AG10803 (cell line): ENCODE data around the gene RALBP1.

Source experiments
- DNase-seq: peaks from one replicate; pipeline ENCODE4 v3.0.0; 2010; ENCODE audit warnings: low read depth
- H3K4me3 ChIP-seq: 2 replicates; pipeline ENCODE4 v1.5.1; 2011; ENCODE audit warnings: mild to moderate bottlenecking, low read length, control low read depth
- CTCF ChIP-seq: conservative IDR thresholded peaks from 2 replicates; pipeline ENCODE4 v1.5.1; 2011; ENCODE audit warnings: mild to moderate bottlenecking, low read length, control low read depth, inconsistent platforms

Gene RALBP1

GRCh38 chr18:9549405-9549804 lies 74.1 kb downstream of the RALBP1 start:
- no peak overlapping the region for H3K4me3 ChIP-seq
- TF ChIP-seq CTCF: no peak
- DNase-seq: no peak

- DNase-seq: no peak
- H3K4me3 ChIP-seq: no peak overlapping the region
- TF ChIP-seq CTCF: no peak
Observed at GRCh38 chr18:9550429-9550828, 75.1 kb downstream of the RALBP1 start.

DNA sequence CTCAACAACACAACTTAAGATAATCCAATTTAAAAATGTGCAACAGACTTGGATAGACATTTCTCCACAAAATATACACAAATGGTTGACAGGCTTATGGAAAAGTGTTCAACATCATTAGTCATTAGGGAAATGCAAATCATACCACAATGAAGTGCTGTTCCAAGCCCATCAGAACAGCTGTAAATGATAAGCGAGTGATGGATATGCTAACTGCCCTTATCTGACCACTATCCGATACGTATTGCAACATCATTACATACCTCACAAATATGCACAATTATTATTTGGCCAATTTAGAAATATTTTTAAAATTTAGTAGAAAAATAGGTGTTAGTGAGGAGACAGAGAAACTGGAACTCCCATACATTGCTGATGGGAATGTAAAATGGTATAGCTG lies 76.9 kb downstream of the RALBP1 start:
- no peak for TF ChIP-seq CTCF
- peak; percentile 34 for DNase-seq
- H3K4me3 ChIP-seq: no peak overlapping the region

DNA sequence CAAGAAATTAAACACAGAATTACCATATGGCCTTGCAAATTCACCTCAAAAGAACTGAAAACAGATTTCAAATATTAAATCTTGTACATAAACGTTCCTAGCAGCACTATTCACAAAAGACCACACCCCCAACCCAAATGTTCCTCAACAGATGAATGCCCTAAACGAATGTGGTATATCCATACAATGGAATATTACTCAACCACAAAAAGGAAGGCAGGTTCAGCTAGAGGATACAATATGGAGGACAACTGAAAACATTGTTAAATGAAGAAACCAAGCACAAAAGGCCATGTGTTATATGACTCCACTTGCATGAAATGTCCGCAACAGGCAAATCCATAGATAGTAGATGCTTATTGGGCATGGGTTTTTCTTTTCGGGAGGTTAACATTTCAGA lies 77.3 kb downstream of the RALBP1 start:
- DNase-seq: no peak
- H3K4me3 ChIP-seq: no peak overlapping the region

DNA sequence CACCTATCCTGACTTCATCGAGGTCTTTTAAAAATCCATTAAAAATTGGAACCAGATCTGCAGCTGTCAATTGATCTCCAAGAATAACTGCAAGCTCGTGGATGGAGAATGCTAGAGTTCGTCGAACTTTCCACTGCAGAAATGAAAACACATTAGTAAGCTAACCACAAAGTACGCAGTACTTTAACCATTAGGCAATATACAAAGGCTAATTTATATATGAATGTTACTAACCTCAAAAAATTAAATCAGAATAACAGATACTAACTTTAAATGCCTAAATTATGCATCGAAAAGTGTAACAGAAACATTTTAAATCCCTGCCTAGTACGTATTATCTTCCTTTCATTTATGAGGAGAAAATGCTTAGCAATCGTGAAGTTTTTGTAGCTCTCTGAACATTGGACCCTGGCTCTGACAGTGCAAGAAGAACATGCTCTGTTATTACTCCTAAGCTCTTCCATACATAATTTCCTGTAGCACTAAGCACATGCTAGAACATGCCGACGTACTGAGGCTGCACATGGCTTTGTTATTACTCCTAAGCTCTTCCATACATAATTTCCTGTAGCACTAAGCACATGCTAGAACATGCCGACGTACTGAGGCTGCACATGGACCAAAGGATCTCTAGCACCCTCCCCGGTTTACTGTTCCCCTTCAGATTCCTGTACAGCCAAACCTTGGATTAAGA lies 82.1 kb downstream of the RALBP1 start:
- TF ChIP-seq CTCF: no peak
- no peak overlapping the region for H3K4me3 ChIP-seq
- no peak for DNase-seq

More for the DNA sequence above, 77.3 kb downstream of the RALBP1 start:
- no peak for TF ChIP-seq CTCF

- DNase-seq: no peak
- TF ChIP-seq CTCF: no peak
- H3K4me3 ChIP-seq: no peak overlapping the region
Observed at GRCh38 chr18:9558387-9559064, 83.2 kb downstream of the RALBP1 start.

DNA sequence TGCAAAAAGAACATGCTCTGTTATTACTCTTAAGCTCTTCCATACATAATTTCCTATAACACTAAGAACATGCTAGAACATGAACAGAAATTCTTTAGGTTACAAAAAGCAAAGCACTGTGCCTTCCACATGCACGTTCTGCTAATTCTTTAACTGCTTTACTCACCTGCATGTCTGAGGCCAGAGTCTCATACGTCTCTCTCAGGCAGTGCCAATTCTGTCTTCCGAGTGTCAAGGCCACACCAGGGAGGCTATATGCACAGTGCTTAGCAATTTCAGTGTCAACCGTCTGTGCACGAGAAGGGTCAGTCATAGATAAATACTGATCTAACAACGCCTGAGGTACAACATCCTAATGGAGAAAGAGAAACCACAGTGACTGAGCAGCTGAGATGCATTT lies 83.9 kb downstream of the RALBP1 start:
- no peak for TF ChIP-seq CTCF
- H3K4me3 ChIP-seq: no peak overlapping the region
- no peak for DNase-seq
